ENCODE measurements around the gene NCAPH2.

Gene NCAPH2

DNA sequence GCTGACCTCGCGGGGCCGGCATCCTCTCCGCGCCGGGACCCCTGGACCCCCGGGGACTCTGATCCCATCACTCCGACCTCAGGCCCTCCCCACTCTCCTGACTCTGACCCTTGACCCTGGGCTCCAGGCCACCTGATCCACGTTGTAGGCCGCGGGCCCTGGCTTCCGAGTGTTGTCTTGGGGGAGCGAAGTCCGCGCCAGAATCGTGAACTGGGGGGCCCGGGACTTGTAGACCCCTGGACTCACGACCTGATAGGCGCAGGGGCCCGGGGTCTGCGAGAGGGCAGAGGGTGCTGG lies 22.5 kb downstream of the NCAPH2 start:
- Histone ChIP-seq H3K4ac (ENCODE audit: low read length) (no peak overlapping the region), H4K8ac (ENCODE audit: low read depth, low read length) (no peak overlapping the region), H2AK5ac (ENCODE audit: low read depth, low read length) (peak overlapping the region; percentile 99), H4K91ac (ENCODE audit: low read depth, low read length, poor library complexity) (no peak overlapping the region), H2AFZ (ENCODE audit: low read length) (no peak overlapping the region), H3K79me1 (ENCODE audit: low read depth, low read length) (peaks cover 4% of the 10 kb centered on the region), H2BK5ac (ENCODE audit: low read length) (peak overlapping the region; percentile 60), H3K4me3 (ENCODE audit: low read length in 2 of 2) (peak overlapping the region in 1 of 2 donors; percentile 82), H3K27ac (replicated peaks; ENCODE audit: low read length) (no peak overlapping the region), H3K27me3 (ENCODE audit: control insufficient read depth in 3 of 3, insufficient read depth in 3 of 3, low read depth in 1 of 3, low read length in 3 of 3) (peaks cover 14 to 35% (median 14%) of the 10 kb centered on the region in 3 experiments), H2BK15ac (ENCODE audit: low read length) (peak overlapping the region; percentile 83), H3K9me3 (replicated peaks in 1 of 2; ENCODE audit: control insufficient read depth in 2 of 2, insufficient read depth in 1 of 2, low read depth in 1 of 2, low read length in 2 of 2) (peaks cover 8 to 21% of the 10 kb centered on the region in 2 donors), H3K36me3 (replicated peaks in 1 of 2; ENCODE audit: control insufficient read depth in 2 of 2, insufficient read depth in 2 of 2, low read length in 2 of 2) (no peaks in the 10 kb centered on the region), H3K18ac (ENCODE audit: low read length) (peak overlapping the region; percentile 96), H3K4me2 (ENCODE audit: insufficient read depth, low read length, poor library complexity, severe bottlenecking) (peak overlapping the region; percentile 73), H3K14ac (ENCODE audit: low read length) (peak overlapping the region; percentile 97), H2BK12ac (ENCODE audit: low read length) (peak overlapping the region; percentile 10), H3K23ac (ENCODE audit: low read depth, low read length, poor library complexity) (peak overlapping the region; percentile 99), H3K4me1 (ENCODE audit: control insufficient read depth in 2 of 2, insufficient read depth in 1 of 2, low read depth in 1 of 2, low read length in 2 of 2) (peaks cover 14 to 17% of the 10 kb centered on the region in 2 donors), H2BK120ac (ENCODE audit: low read depth, low read length) (peak overlapping the region; percentile 72), H3K9ac (ENCODE audit: low read depth, low read length, poor library complexity) (peak overlapping the region; percentile 81)
- no peak for DNase-seq (ENCODE audit: low spot score)
- WGBS, 2 donors (ENCODE audit: extremely low coverage in 2 of 2, insufficient read length in 2 of 2, insufficient replicate concordance in 1 of 2) = no CpG with 5 or more reads among the region's 21 CpGs

DNA sequence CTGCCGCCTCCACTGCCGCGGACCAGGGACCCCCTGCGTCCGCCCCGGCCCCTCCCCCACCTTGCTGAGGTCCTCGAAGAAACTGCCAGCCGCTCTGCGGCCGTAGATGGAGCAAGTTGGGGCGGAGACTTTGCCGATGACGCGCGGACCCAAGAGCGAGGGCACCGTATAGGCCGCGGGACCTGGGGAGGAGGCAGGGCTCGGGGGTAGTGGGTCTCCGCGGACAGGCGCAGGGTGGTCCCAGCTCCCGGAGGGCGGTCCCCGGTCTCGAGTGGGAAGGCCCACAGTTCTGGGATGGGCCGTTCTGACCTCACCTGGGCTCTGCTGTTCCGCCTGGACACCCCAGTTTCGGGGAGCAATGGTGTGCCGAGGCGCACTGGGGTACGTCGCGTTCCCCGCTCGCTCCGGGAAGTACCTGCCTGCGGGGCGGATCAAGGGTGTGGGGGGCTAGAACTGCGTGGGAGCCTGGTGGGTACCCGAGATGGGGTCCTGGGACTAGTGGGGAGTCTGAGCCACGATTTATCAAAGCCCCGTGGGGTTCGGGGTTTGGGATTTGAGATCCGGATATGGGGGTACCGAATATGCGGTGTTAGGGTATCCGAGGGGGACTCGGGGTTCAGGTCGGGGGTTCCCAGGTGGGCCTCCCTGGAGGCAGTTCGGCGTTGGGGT lies 23.0 kb downstream of the NCAPH2 start:
- H3K27ac ChIP-seq (replicated peaks; ENCODE audit: low read length) = no peak overlapping the region
- H3K4ac ChIP-seq (ENCODE audit: low read length) = peak overlapping the region; percentile 93
- peak overlapping the region; percentile 96 for H4K8ac ChIP-seq (ENCODE audit: low read depth, low read length)
- peak overlapping the region; percentile 89 for H3K4me2 ChIP-seq (ENCODE audit: insufficient read depth, low read length, poor library complexity, severe bottlenecking)
- peak overlapping the region; percentile 97 for H3K14ac ChIP-seq (ENCODE audit: low read length)
- H3K4me3 ChIP-seq (ENCODE audit: low read length in 2 of 2) = peak overlapping the region; percentile 55 to 82
- peak overlapping the region; percentile 97 for H2BK15ac ChIP-seq (ENCODE audit: low read length)
- peak overlapping the region; percentile 96 for H2AFZ ChIP-seq (ENCODE audit: low read length)
- H3K18ac ChIP-seq (ENCODE audit: low read length) = peak overlapping the region; percentile 98
- no peak overlapping the region for H4K91ac ChIP-seq (ENCODE audit: low read depth, low read length, poor library complexity)
- peaks cover 8 to 21% of the 10 kb centered on the region in 2 donors for H3K9me3 ChIP-seq (replicated peaks in 1 of 2; ENCODE audit: control insufficient read depth in 2 of 2, insufficient read depth in 1 of 2, low read depth in 1 of 2, low read length in 2 of 2)
- peaks cover 14 to 35% (median 14%) of the 10 kb centered on the region in 3 experiments for H3K27me3 ChIP-seq (ENCODE audit: control insufficient read depth in 3 of 3, insufficient read depth in 3 of 3, low read depth in 1 of 3, low read length in 3 of 3)
- WGBS, 2 donors (ENCODE audit: extremely low coverage in 2 of 2, insufficient read length in 2 of 2, insufficient replicate concordance in 1 of 2) = no CpG with 5 or more reads among the region's 53 CpGs
- peak overlapping the region; percentile 99 for H3K23ac ChIP-seq (ENCODE audit: low read depth, low read length, poor library complexity)
- H3K36me3 ChIP-seq (replicated peaks in 1 of 2; ENCODE audit: control insufficient read depth in 2 of 2, insufficient read depth in 2 of 2, low read length in 2 of 2) = no peaks in the 10 kb centered on the region
- peaks cover 4% of the 10 kb centered on the region for H3K79me1 ChIP-seq (ENCODE audit: low read depth, low read length)
- H3K4me1 ChIP-seq (ENCODE audit: control insufficient read depth in 2 of 2, insufficient read depth in 1 of 2, low read depth in 1 of 2, low read length in 2 of 2) = peaks cover 14 to 17% of the 10 kb centered on the region in 2 donors
- peak overlapping the region; percentile 84 for H2BK12ac ChIP-seq (ENCODE audit: low read length)
- no peak for DNase-seq (ENCODE audit: low spot score)
- peak overlapping the region; percentile 82 for H2BK5ac ChIP-seq (ENCODE audit: low read length)
- H2BK120ac ChIP-seq (ENCODE audit: low read depth, low read length) = no peak overlapping the region
- peak overlapping the region; percentile 99 for H2AK5ac ChIP-seq (ENCODE audit: low read depth, low read length)
- peak overlapping the region; percentile 84 for H3K9ac ChIP-seq (ENCODE audit: low read depth, low read length, poor library complexity)

DNA sequence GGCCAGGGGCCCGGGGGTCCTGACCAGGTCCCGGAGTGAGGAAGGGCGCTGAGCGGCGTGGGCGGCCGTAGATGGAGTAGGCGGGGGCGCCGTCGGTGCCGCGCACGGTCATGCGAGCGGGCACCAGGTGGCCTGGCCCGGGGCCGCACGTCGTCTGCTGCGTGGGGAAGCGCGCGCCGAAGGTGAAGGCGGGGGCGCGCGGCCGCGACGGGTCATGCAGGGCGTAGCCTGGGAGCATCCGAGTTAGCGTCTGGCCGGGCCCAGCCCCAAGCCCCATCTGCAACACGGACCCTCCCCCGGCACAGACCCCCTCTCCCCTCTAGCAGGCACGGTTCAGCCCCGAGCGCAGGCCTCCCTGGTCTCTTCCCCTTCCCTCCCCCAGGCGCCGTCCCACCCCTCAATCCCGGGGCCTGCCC lies 23.5 kb downstream of the NCAPH2 start:
- WGBS, 2 donors (ENCODE audit: extremely low coverage in 2 of 2, insufficient read length in 2 of 2, insufficient replicate concordance in 1 of 2) = no CpG with 5 or more reads among the region's 44 CpGs

DNA sequence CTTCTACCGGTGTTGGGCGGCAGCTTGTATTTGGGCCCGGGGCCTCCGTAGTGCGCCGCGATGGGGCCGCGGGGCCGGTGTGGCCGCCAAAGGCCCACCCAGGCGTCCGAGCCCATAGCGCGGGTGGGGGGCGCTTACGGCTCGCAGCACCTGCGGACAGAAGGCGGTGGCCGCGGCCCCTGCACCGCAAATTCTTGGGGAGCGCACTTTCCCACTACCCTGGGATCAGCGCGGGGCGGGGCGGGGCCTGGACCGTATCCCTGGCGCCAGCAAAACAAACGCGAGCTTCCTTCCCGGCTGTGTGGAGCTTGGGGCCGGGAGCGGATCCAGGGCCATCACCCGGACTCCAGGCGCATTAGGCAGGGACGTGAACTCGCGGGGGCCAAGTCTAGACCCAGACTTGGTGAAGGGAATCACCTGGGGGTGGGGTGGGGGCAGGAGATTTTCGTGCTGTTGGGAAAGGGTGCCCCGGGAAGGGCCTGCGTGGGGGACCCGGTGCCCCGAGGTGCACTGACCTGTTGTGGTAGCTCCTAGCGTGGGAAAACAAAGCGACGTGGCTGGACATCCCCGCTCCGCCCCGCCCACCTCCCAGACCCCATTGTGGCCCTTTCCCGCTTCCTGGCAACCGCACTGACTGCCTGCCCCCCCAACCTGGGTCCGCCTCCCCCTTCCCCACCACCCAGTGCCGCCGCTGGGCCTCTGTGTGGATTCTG lies 24.1 kb downstream of the NCAPH2 start:
- H3K27me3 ChIP-seq (ENCODE audit: control insufficient read depth in 3 of 3, insufficient read depth in 3 of 3, low read depth in 1 of 3, low read length in 3 of 3) = peaks cover 14 to 35% (median 14%) of the 10 kb centered on the region in 3 experiments
- no peak overlapping the region for H3K27ac ChIP-seq (replicated peaks; ENCODE audit: low read length)
- peak overlapping the region; percentile 92 for H3K9ac ChIP-seq (ENCODE audit: low read depth, low read length, poor library complexity)
- H2AK5ac ChIP-seq (ENCODE audit: low read depth, low read length) = peak overlapping the region; percentile 99
- H3K4me1 ChIP-seq (ENCODE audit: control insufficient read depth in 2 of 2, insufficient read depth in 1 of 2, low read depth in 1 of 2, low read length in 2 of 2) = peaks cover 7 to 12% of the 10 kb centered on the region in 2 donors
- peaks cover 8 to 21% of the 10 kb centered on the region in 2 donors for H3K9me3 ChIP-seq (replicated peaks in 1 of 2; ENCODE audit: control insufficient read depth in 2 of 2, insufficient read depth in 1 of 2, low read depth in 1 of 2, low read length in 2 of 2)
- peak overlapping the region; percentile 53 for H3K4ac ChIP-seq (ENCODE audit: low read length)
- H3K18ac ChIP-seq (ENCODE audit: low read length) = peak overlapping the region; percentile 98
- no peaks in the 10 kb centered on the region for H3K36me3 ChIP-seq (replicated peaks in 1 of 2; ENCODE audit: control insufficient read depth in 2 of 2, insufficient read depth in 2 of 2, low read length in 2 of 2)
- H3K4me3 ChIP-seq (ENCODE audit: low read length in 2 of 2) = peak overlapping the region; percentile 55 to 82
- peak overlapping the region; percentile 82 for H2BK5ac ChIP-seq (ENCODE audit: low read length)
- H2BK120ac ChIP-seq (ENCODE audit: low read depth, low read length) = no peak overlapping the region
- peak overlapping the region; percentile 89 for H3K4me2 ChIP-seq (ENCODE audit: insufficient read depth, low read length, poor library complexity, severe bottlenecking)
- H2BK15ac ChIP-seq (ENCODE audit: low read length) = peak overlapping the region; percentile 97
- no peak overlapping the region for H2BK12ac ChIP-seq (ENCODE audit: low read length)
- no peak overlapping the region for H4K91ac ChIP-seq (ENCODE audit: low read depth, low read length, poor library complexity)
- no peak for DNase-seq (ENCODE audit: low spot score)
- WGBS, 2 donors (ENCODE audit: extremely low coverage in 2 of 2, insufficient read length in 2 of 2, insufficient replicate concordance in 1 of 2) = no CpG with 5 or more reads among the region's 56 CpGs
- H3K23ac ChIP-seq (ENCODE audit: low read depth, low read length, poor library complexity) = peak overlapping the region; percentile 73
- no peaks in the 10 kb centered on the region for H3K79me1 ChIP-seq (ENCODE audit: low read depth, low read length)
- peak overlapping the region; percentile 96 for H2AFZ ChIP-seq (ENCODE audit: low read length)
- H4K8ac ChIP-seq (ENCODE audit: low read depth, low read length) = peak overlapping the region; percentile 65
- peak overlapping the region; percentile 21 for H3K14ac ChIP-seq (ENCODE audit: low read length)

More for the DNA sequence above, 23.5 kb downstream of the NCAPH2 start:
- Histone ChIP-seq H3K79me1 (ENCODE audit: low read depth, low read length) (peaks cover 4% of the 10 kb centered on the region), H3K4ac (ENCODE audit: low read length) (no peak overlapping the region), H3K9ac (ENCODE audit: low read depth, low read length, poor library complexity) (peak overlapping the region; percentile 84), H3K4me3 (ENCODE audit: low read length in 2 of 2) (peak overlapping the region; percentile 55 to 82), H2BK5ac (ENCODE audit: low read length) (peak overlapping the region; percentile 82), H2BK12ac (ENCODE audit: low read length) (peak overlapping the region; percentile 84), H3K14ac (ENCODE audit: low read length) (peak overlapping the region; percentile 94), H3K4me1 (ENCODE audit: control insufficient read depth in 2 of 2, insufficient read depth in 1 of 2, low read depth in 1 of 2, low read length in 2 of 2) (peaks cover 12 to 17% of the 10 kb centered on the region in 2 donors), H3K18ac (ENCODE audit: low read length) (peak overlapping the region; percentile 98), H3K23ac (ENCODE audit: low read depth, low read length, poor library complexity) (peak overlapping the region; percentile 99), H3K4me2 (ENCODE audit: insufficient read depth, low read length, poor library complexity, severe bottlenecking) (peak overlapping the region; percentile 89), H4K8ac (ENCODE audit: low read depth, low read length) (peak overlapping the region; percentile 65), H3K9me3 (replicated peaks in 1 of 2; ENCODE audit: control insufficient read depth in 2 of 2, insufficient read depth in 1 of 2, low read depth in 1 of 2, low read length in 2 of 2) (peaks cover 8 to 21% of the 10 kb centered on the region in 2 donors), H4K91ac (ENCODE audit: low read depth, low read length, poor library complexity) (no peak overlapping the region), H2BK15ac (ENCODE audit: low read length) (peak overlapping the region; percentile 97), H3K27ac (replicated peaks; ENCODE audit: low read length) (no peak overlapping the region), H3K27me3 (ENCODE audit: control insufficient read depth in 3 of 3, insufficient read depth in 3 of 3, low read depth in 1 of 3, low read length in 3 of 3) (peaks cover 14 to 35% (median 14%) of the 10 kb centered on the region in 3 experiments), H3K36me3 (replicated peaks in 1 of 2; ENCODE audit: control insufficient read depth in 2 of 2, insufficient read depth in 2 of 2, low read length in 2 of 2) (no peaks in the 10 kb centered on the region), H2BK120ac (ENCODE audit: low read depth, low read length) (no peak overlapping the region), H2AK5ac (ENCODE audit: low read depth, low read length) (peak overlapping the region; percentile 99), H2AFZ (ENCODE audit: low read length) (peak overlapping the region; percentile 96)
- no peak for DNase-seq (ENCODE audit: low spot score)

Data from neuronal stem cell (in vitro differentiated cells).